GM12873 (cell line): Measurements from ENCODE around the gene TMEM184A.

Experiments
- CTCF ChIP-seq: IDR thresholded peaks from 2 replicates; pipeline ENCODE4 v1.5.1; 2012; ENCODE audit warnings: low read depth, mild to moderate bottlenecking, moderate library complexity, low read length, control low read depth; ENCODE audit not compliant: insufficient read depth; ENCODE audit errors: missing control alignments

The TMEM184A gene

GRCh38 chr7:1569833-1570632 lies 14.0 kb upstream of the TMEM184A start, which contains the start of gene PSMG3:
PSMG3 (minus strand) TSS chr7:1570032; CDS start chr7:1569339, 693 bp downstream.
- peak; percentile 34 for TF ChIP-seq CTCF

- TF ChIP-seq CTCF: no peak
Measured at GRCh38 chr7:1569440-1569832, 13.4 kb upstream of the TMEM184A start.

- TF ChIP-seq CTCF: no peak
Measured at GRCh38 chr7:1569016-1569415, 13.0 kb upstream of the TMEM184A start.

- no peak for TF ChIP-seq CTCF
Measured at GRCh38 chr7:1567896-1568510, 12.0 kb upstream of the TMEM184A start.

- TF ChIP-seq CTCF: no peak
Measured at GRCh38 chr7:1567049-1567771, 11.2 kb upstream of the TMEM184A start.

GRCh38 chr7:1566687-1567048 lies 10.7 kb upstream of the TMEM184A start:
- TF ChIP-seq CTCF: no peak

- TF ChIP-seq CTCF: no peak
Measured at GRCh38 chr7:1564603-1565022, 8.6 kb upstream of the TMEM184A start.
